GM21423 (cell line): ENCODE data around the gene DNAI2.
"Not testable (repeated sequence)": the region's sequence is repeated elsewhere in the genome, so short reads cannot be mapped to it uniquely, and the experiment has no call there.

ENCODE experiments used
- ATAC-seq: cut with Tn5 transposase; IDR thresholded peaks from one replicate; pipeline ENCODE4 v1.9.1; 2021; ENCODE audit warnings: mild to moderate bottlenecking, moderate library complexity; ENCODE audit not compliant: unreplicated experiment

Gene DNAI2

GRCh38 chr17:74272731-74273201 is 1.3 kb upstream of the DNAI2 start:
- no peak for ATAC-seq

- no peak for ATAC-seq
These were observed 791 bp downstream of the DNAI2 start for GRCh38 chr17:74274709-74275340.

DNA sequence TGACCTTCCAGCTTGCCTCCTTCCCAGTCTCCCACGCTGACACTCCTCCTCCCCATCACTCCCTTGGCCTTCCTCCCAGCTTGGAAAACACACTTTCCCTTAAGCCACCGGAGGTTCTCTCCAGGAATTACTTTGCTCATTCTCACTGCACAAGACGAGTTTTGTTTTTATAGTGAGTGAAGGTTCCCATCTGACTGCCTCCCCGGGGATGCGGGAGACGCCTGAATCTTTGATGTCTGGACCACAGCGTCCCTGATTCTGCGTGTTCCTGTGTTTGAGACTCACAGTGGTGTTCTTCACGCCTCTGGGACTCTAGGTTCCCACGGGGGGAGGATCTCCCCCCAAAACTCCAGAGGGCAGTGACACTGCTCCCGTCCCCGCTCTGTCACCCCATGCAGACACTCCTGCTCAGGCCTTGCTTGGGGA is 2.0 kb downstream of the DNAI2 start:
- no peak for ATAC-seq

DNA sequence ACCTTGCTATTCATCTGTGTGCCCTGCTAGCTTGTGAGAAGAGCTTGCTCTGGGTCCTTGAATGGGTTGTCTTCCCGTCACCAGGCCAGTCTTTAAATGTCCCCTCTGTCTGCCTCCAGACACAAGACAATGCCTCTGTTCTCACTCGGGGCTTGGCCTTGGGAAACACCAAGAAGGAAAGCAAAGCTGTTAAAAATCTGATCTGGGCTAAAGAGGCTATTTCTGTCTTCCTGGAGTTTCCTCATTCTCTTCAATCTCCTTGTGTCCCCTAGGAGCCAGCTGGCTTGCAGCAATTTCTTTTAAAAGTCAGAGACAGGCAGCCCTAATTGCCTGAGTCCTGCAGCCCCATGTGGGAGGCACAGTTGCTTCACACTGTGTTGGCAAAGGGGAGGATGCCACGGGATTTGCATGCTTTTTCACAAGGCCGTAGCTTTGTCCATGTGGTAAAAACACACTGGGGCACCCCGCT is 2.5 kb downstream of the DNAI2 start:
- ATAC-seq: no peak

DNA sequence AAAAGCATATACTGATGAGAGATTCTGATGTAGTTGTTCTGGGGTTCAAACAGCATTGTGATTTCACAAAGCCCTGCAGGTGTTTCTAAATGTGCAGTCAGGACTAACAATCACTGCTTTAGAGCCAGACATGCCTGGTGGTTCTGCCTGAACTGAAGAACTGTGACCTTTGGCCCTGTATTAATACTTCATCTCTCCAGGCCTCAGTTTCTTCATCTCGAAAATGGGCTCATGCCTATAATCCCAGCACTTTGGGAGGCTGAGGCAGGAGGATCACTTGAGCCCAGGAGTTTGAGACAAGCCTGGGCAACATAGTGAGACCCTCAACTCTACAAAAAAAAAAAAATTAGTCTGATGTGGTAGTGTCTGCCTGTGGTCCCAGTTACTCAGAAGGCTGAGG is 3.9 kb downstream of the DNAI2 start:
- no peak for ATAC-seq

DNA sequence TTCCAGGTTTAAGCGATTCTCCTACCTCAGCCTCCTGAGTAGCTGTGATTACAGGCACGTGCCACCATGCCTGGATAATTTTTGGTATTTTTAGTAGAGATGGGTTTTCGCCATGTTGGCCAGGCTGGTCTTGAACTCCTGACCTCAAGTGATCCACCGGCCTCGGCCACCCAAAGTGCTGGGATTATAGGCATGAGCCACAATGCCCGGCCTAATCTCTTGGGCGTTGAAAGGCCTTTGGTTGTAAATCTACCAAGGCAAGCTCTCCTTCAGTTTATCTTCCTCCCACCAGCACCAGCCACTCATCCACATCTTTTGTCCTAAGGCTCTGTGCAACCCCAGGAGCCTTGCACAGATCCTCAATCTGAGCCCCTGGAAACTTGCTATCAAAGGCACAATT is 5.6 kb downstream of the DNAI2 start:
- not testable (repeated sequence) for ATAC-seq

DNA sequence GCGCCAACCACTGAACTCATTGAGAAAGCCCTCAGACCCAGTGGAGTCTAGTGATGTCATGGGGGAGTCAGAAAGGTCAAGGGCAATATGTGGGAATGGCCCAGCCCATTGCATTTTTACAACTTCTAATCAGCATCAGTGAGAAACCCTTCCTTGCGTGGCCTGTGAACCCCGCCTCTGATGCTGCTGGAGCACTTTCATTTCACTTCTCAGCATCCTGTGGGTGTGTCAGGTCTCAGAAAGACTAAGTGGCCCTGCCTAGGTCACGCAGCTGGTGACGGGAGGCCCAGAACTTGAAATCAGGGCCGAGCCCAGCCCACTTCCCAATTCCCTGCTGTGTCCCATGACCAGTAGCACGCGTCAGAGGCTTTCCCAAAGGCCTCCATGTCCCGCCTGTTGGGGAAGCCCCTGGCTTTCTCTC is 6.1 kb downstream of the DNAI2 start:
- ATAC-seq: peak; percentile 62

GRCh38 chr17:74281799-74282198 is 7.8 kb downstream of the DNAI2 start:
- ATAC-seq: no peak

DNA sequence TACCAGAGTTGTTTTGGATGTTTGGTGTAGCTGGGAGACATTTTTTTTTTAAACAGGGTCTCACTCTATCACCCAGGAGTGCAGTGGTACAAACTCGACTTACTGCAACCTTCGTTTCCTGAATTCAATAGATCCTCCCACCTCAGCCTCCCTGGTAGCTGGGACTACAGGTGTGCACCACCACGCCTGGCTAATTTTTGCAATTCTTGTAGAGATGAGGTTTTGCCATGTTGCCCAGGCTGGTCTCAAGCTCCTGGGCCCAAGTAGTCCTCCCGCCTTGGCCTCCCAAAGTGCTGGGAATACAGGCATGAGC is 8.2 kb downstream of the DNAI2 start:
- not testable (repeated sequence) for ATAC-seq

GRCh38 chr17:74282587-74283370 is 8.7 kb downstream of the DNAI2 start:
- ATAC-seq: no peak

DNA sequence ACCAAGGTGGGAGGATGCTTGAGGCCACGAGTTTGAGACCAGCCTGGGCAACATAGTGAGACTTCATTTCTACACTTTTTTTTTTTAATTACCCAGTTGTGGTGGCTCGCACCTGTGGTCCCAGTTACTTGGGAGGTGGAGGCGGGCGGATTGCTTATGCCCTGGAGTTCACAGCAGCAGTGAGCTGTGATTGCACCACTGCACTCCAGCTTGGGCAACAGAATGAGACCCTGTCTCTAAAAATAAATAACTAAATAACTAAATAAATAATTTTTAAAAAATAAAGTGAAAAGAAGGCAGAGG is 9.3 kb downstream of the DNAI2 start:
- no peak for ATAC-seq

GRCh38 chr17:74287031-74287602 is 13.1 kb downstream of the DNAI2 start:
- no peak for ATAC-seq

GRCh38 chr17:74288785-74289184 is 14.8 kb downstream of the DNAI2 start:
- peak; percentile 47 for ATAC-seq

GRCh38 chr17:74289688-74290087 is 15.7 kb downstream of the DNAI2 start:
- no peak for ATAC-seq

GRCh38 chr17:74290340-74290739 is 16.3 kb downstream of the DNAI2 start:
- no peak for ATAC-seq

DNA sequence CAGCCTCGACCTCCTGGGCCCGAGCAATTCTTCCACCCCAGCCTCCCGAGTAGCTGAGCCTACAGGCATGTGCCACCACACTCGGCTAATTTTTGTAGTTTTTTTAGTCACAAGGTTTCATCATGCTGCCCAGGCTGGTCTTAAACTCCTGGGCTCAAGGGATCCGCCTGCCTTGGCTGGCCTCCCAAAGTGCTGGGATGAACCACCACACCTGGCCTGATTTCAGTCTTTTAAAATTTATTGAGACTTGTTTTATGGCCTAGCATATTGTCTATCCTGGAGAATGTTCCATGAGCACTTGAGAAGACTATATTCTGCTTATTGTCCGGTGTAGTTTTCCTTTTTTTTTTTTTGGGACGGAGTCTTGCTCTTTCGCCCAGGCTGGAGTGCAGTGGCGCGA is 18.5 kb downstream of the DNAI2 start:
- no peak for ATAC-seq

DNA sequence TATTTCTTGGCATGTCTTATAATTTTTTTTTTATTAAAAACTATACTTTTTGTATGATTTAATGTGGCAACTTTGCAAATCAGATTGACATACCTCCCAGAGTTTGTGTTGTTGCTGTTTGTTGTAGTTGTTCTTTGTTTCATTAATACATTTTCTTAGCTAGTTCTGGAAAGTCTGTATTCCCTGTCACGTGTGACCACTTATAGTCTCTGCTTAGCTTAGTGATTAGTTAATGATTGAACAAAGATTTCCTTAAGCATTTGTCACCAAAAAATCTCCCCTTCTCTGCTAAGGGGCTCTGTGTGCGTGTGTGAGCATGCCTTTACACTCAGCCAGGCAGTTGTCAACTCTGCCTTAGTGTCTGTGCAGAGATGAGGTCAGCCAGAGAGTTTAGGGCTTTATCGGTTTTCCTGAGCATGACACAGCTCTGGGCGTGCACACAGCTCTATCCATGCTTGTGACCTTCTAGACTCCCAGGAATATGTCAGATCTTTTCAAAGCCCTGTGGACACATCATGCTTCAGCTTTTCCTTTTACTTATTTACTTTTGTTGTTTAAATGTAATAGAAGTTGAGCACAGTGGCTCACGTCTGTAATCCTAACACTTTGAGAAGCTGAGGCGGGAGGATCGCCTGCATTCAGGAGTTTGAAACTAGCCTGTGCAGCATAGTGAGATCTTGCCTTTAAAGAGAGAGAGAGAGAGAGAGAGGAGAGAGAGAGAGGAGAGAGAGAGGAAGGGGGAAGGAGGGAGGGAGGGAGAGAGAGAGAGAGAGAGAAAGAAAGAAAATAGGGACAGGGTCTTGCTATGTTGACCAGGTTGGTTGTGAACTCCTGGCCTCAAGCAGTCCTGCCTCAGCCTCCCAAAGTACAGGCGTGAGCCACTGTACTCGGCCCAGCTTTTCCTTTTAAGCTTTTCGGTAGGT is 21.9 kb downstream of the DNAI2 start:
- ATAC-seq: no peak

DNA sequence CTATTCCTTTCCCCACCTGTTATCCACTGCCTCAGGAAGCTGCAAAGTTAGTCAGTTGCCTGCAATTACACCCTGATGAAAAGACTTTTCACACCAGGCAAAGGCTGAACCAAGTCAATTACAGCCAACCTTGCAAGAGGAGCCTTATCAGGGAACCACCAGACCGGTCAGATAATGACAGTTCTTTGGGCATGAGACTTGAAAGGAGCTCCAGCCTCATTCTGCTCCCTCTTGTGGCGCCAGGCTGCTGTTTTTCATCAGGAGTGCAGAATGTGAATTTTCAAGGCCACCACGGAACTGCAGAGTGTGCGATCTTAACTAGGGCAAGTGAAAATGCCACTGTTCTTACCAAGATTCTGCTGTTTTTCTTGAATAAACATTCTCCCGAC is 22.5 kb downstream of the DNAI2 start:
- no peak for ATAC-seq

DNA sequence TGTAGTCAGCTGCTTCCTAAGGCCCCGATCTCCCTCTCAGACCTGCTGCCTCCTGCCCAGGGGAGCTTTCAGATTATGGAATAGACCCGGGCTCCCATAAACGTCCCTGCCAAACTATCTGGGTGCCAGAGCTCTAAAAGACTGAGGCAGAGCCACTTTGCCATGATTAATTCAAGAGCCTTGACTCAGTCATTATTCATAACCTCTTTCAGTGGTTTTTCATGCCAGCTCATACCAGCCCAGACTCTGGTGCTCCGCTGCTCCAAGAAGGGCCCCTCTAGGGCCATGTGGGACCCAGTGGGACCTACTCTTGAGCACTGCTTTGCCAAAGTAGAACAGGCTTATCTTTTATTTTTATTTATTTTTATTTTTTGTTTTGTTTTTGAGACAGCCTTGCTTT is 23.9 kb downstream of the DNAI2 start:
- ATAC-seq: no peak

DNA sequence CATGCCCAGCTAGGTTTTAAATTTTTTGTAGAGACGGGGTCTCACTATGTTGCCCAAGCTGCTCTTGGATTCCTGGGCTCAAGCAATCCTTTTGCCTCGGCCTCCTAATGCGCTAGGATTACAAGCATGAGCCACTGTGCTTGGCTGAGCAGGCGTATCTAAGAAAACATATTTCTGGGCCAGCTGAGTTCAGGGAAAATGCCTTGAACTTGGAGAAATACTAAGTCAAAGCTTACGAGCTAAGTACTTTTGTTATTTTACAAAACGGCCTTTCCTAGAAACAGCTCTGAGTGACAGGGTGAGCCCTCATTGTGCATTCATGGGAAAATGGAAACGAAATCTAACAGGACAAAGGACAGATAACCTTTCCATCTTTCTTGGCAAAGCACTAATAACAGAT is 24.7 kb downstream of the DNAI2 start:
- ATAC-seq: no peak
